GM12875 (cell line): ENCODE data around the gene ESPNL.

Experiments
- H3K4me3 ChIP-seq: one replicate; pipeline ENCODE4 v1.5.1; 2011; ENCODE audit warnings: low read depth, low read length, control low read depth
- CTCF ChIP-seq: IDR thresholded peaks from 2 replicates; pipeline ENCODE4 v1.5.1; 2011; ENCODE audit warnings: low read depth, mild to moderate bottlenecking, control low read depth, inconsistent platforms, low read length, moderate library complexity, borderline replicate concordance; ENCODE audit not compliant: insufficient read depth

Gene ESPNL

GRCh38 chr2:238166391-238167343, 66.5 kb downstream of the ESPNL start:
- no peak for TF ChIP-seq CTCF
- no peak overlapping the region for H3K4me3 ChIP-seq

- no peak overlapping the region for H3K4me3 ChIP-seq
- no peak for TF ChIP-seq CTCF
Measured at GRCh38 chr2:238167344-238167715, 67.2 kb downstream of the ESPNL start.

DNA sequence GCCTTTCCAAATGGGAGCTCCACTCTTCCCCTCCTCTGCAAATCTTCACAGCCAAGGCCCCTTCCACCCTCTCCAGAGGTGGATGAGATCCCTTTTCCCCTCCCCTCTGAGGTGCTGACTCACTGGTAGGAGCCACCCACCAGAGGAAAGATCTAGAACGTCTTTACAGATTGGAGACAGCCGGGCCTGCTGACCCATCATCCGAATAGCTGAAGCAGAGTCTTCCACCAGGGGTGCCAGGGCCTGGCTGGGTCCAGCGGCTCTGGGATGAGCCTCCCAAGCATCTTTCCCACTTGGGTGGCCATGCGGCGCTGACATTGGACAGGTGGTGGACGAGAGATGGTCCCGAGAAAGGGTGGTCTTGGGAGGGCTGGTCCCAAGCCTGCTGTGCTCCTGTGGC, 67.6 kb downstream of the ESPNL start:
- no peak for TF ChIP-seq CTCF
- H3K4me3 ChIP-seq, result no peak overlapping the region

DNA sequence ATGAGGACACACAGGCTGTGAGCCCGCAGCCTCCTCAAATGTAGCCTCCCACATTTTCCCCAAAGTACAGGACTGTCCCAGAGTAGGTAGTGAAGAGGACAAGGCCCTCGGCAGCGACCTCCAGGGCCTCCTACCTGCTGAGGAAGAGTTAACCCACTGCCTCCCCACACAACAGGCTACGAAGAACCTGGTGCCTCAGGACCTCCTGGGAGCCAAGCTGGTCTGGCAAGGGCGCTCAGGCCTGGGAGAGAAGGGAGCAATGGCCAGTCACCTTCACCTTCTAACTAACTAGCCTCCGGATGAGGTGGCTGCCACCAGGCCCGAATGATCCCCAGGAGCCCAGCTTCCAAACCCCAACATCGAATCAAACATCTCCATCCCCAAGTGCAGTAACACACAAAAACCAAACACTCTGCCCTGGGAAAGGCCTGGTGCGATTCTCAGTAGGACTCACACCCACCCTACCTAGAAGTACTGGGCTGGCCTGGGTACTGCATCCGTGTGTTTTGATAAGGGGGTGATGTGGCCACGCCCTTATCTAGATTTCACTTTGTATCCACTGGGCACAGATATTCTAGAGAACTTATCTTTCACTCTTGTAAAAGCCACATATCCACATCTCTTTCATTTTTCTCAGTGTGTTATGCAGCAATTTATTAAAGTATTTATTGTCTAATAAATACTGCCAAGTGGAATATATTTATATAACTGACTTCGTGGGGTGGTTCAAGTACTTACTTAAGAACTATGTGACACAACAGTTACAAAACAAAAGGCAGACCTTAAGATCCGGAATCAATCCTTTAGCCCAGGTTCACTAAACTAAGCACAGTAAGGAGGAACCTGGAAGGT, 68.3 kb downstream of the ESPNL start:
- H3K4me3 ChIP-seq, result no peak overlapping the region
- TF ChIP-seq CTCF, result no peak

GRCh38 chr2:238169048-238169707, 69.0 kb downstream of the ESPNL start:
- no peak overlapping the region for H3K4me3 ChIP-seq
- no peak for TF ChIP-seq CTCF

- H3K4me3 ChIP-seq, result no peak overlapping the region
- TF ChIP-seq CTCF, result no peak
Measured at GRCh38 chr2:238169708-238170251, 69.6 kb downstream of the ESPNL start.
